NCI-H1694 (cell line): ENCODE results near the gene MYO18A.
A peak's percentile ranks its signal among the peaks of the same experiment; 100 is the strongest.

Experiments
- DNase-seq: peaks from one replicate; lab custom pipeline; 2025; lab: John Stamatoyannopoulos, UW

The MYO18A gene

GRCh38 chr17:29168079-29168758 lies 12.0 kb downstream of the MYO18A start:
- no peak for DNase-seq

- no peak for DNase-seq
These were observed 12.7 kb downstream of the MYO18A start for GRCh38 chr17:29167393-29168078.

DNA sequence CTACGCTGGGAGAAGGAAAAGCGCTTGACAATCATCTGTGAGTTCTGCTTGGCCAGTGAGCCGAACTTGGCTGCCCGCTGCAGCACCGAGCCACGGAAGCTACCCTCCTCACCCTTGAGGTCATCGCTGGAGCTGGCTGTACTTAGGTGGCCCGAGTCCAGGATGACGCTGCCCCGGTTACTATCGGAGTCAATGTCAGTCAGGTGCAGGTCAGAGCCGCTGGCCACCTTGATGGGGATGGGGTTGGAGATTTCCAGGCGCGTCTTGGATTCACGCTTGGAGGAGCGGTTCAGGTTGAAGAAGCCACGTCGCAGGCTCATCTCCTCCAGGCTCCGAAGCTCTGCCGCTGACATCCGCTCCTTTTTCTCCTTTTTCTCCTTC lies 13.7 kb downstream of the MYO18A start:
- DNase-seq, result no peak

- no peak for DNase-seq
These were observed 14.2 kb downstream of the MYO18A start for GRCh38 chr17:29165800-29166506.

DNA sequence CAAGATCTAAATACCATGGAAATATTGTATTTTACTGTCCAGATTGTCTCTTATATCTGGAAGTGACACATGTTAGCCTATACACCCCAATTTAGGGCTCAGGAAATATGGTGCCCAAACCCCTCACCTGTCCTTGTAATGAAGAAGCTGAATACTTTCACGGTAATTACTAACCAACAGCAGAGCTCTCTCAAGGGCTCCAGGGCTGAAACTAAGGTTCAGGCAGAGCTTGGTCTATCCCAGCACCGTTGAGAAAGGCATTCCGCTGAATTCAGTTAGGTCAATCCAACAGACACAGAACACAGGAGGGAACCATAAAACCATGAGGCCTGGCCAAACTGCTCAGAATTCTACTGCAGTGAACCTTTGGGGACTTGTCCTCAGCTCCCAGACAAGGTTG lies 14.9 kb downstream of the MYO18A start:
- DNase-seq, result no peak

DNA sequence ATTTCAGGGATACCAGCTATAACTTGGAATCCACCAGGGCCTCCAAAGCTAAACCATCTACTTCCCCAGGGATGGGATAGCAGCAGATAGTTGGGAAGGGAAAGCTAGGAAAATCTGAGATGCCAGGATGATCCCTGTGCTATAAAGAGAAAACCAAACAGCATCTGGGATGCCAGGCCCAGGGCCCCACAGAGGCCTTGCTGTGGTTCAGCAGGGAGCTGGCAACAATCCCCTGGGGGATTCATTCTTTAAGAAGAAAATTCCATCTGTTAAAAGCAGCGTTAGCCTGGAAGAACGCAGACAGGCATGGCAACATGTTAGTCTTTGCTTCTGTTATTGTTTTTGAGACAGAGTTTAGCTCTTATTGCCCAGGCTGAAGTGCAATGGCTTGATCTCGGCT lies 16.6 kb downstream of the MYO18A start:
- DNase-seq, result no peak

- peak; percentile 88 for DNase-seq
These were observed 17.3 kb downstream of the MYO18A start for GRCh38 chr17:29162909-29163341.

- no peak for DNase-seq
These were observed 17.9 kb downstream of the MYO18A start for GRCh38 chr17:29162082-29162908.

- no peak for DNase-seq
These were observed 19.9 kb downstream of the MYO18A start for GRCh38 chr17:29160253-29160652.

DNA sequence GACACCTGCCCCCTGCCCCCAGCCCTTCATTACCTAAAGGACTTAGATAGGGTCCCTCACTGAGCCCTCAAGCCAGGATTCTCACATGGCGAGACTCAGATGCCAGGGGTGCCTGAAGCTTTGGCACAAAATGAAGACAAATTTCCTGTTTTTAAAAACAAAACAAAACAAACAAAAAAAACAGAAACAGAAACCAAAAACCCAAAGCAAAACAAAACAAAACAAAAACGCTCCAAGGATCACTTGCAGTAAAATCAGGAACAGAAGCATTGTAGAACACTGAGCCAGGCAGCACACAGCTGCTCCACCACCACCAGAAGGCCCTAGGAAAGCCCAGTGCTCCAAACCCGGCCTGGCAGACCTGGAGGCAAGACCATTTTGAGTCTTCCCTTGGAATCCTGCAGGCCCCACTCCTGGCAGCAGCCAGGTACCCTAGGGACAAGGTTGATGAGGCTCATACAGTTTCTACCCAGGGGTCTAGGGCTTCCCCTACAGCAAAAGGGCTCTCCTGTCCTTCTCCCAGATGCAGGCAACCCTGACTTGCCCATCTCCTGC lies 20.8 kb downstream of the MYO18A start:
- DNase-seq, result no peak

GRCh38 chr17:29158488-29159275 lies 21.5 kb downstream of the MYO18A start:
- DNase-seq, result no peak

GRCh38 chr17:29158096-29158487 lies 22.1 kb downstream of the MYO18A start:
- no peak for DNase-seq

DNA sequence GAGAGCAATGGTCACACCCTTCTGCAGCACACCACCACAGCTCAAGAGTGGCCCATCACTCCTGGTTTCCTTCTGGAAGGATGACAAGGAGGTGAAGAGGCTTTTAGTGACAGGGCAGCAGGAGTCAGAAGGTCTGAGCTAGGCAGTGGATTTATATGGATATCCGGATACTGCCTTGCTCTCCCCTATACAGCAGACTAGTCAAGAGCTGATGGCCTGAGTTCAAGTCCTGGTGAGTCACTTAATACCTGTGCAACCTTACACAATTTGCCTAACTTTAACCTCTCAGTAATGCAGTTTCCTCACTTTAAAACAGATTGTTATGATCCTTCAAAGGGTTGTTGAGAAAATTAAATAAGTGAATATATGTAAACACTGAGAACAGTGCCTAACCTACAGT lies 22.9 kb downstream of the MYO18A start:
- no peak for DNase-seq

DNA sequence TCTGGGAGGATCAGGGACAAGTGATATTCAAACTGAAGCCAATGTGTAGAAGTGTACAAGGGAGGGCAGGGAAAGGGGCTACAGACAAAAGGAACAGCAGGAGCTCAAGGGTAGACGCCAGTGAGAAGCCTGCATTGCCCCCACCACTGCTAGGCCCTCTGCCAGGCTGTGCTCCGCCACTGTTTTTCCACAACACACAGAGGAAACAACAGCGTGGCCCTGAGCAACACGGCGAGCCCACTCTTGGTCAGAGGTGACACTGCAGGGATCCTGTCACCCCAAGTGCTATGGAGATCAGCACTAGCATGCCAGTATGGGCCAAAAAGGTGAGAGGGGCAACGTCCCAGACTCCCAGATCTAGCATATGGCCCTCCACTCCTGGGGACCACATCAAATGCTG lies 23.4 kb downstream of the MYO18A start:
- DNase-seq, result no peak

DNA sequence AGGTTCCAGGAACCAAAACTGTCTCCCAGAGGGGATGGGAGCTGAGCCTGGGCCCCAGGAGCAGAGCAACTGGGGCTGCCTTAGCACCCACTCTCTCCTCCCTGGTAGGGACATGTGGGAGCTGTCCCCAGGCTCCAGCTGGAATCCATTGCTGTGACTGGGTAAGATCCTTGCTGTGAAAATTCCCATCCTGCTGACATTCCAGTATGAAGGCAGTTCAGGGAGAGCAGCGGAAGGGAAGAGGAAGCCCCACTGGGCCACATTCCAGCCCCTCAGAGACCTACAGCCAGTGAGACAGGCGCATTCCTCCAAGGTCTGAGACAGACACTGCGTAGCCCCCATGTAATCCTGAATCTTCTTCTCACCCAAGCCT lies 24.2 kb downstream of the MYO18A start:
- no peak for DNase-seq

- no peak for DNase-seq
These were observed 24.8 kb downstream of the MYO18A start for GRCh38 chr17:29155227-29155965.

GRCh38 chr17:29154516-29155226 lies 25.5 kb downstream of the MYO18A start:
- DNase-seq, result no peak

DNA sequence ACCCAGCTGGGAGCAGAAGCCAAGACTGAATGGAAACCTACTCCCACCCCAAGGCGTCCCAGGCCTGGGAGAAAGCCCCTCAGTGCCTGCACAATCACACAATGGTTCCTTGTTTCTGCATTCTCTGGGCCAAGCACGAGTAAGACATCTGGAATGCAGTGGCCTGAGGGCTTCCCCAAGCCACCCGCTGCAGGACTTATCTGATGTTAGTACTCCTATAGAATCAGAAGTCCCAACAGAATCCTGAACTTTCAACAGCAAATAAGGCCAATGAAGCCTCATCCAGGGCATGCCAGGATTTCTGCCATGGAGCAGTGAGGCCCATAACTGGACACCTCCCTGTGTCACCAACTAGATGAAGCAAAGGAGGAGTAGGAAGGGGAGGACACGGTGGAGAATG lies 28.6 kb downstream of the MYO18A start:
- DNase-seq, result no peak

DNA sequence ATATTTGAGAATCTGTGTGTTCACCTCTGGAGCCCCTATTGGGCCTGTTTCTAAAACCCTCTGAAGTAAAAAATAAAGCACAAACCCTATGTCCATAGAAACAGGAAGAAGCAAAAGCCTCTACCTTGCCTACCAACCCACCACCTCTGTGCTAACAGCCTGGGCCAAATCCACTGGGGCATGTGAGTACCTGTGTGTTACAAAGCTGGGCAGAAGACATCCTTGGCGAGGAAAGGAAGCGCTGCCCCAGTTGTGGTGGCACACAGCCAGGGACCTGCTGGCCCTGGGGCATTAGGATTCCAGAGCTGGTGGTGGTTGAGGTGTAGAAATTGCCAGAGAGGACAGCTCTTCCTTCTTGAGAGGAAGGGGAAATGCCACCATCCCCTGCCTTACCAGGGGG lies 30.0 kb downstream of the MYO18A start:
- DNase-seq, result no peak
